ENCODE measurements around the gene TRIO. TPM values are rescaled to one million over a fixed set of nuclear protein-coding genes. Genes with fewer than 3 reads are reported as not detected.

TRIO gene
- polyA plus RNA-seq, 1 of the 3 experiments (the other 2 are of a cell fraction), result 229 TPM

GRCh38 chr5:14526493-14526892 is 383.4 kb downstream of the TRIO start:
- Histone ChIP-seq H3K9me3 (no peaks in the 10 kb centered on the region), H3F3A (replicated peaks; ENCODE audit: insufficient read depth) (no peaks in the 10 kb centered on the region), H3K9ac (no peak overlapping the region), H3K36me3 (replicated peaks in 1 of 2; ENCODE audit: control insufficient read depth in 1 of 2, insufficient read depth in 2 of 2, low read length in 1 of 2) (no peaks in the 10 kb centered on the region), H3K9me2 (no peaks in the 10 kb centered on the region), H3K27ac (ENCODE audit: low read depth in 2 of 2, low read length in 1 of 2) (no peak overlapping the region), H3K4me2 (no peak overlapping the region), H3K79me2 (ENCODE audit: insufficient read depth) (no peaks in the 10 kb centered on the region), H4K20me1 (ENCODE audit: insufficient read depth) (no peaks in the 10 kb centered on the region), H3K4me3 (ENCODE audit: low read depth in 2 of 2, low read length in 1 of 2) (no peak overlapping the region), H2AFZ (ENCODE audit: low read depth) (no peak overlapping the region), H3K4me1 (ENCODE audit: control insufficient read depth in 1 of 2, insufficient read depth in 2 of 2, low read depth in 1 of 2, low read length in 1 of 2) (peaks cover 0 to 7% of the 10 kb centered on the region in 2 experiments; a peak in 1 of 4 replicates), H3K27me3 (ENCODE audit: insufficient read depth) (no peaks in the 10 kb centered on the region)
- POLR2A ChIA-PET, result no interaction called here
- peak; percentile 77 for DNase-seq
- 39% methylated on average over 2 of the region's 2 CpGs for WGBS (ENCODE audit: low lambda C conversion rate)
- CTCF ChIA-PET, result interaction anchor here (1.1 to 1.8 kb wide), 4 partner anchors 18 to 162 kb away, joined by 3 to 5 read pairs (median 4); no protein-coding TSS in a partner anchor
- no peak for TF ChIP-seq IRF3 (IDR thresholded peaks at IDR 0.05; ENCODE audit: low read depth, low read length)
- no peak for TF ChIP-seq SMC3 (IDR thresholded peaks at IDR 0.05; ENCODE audit: low read depth, low read length)
- TF ChIP-seq MEF2A (IDR thresholded peaks at IDR 0.05; ENCODE audit: borderline replicate concordance, low read depth), result no peak
- TF ChIP-seq MXI1 (IDR thresholded peaks at IDR 0.05; ENCODE audit: low read depth, low read length), result no peak
- TF ChIP-seq GATA2 (CRISPR knock-in tag; IDR thresholded peaks at IDR 0.05), result peak; percentile 72
- no peak for TF ChIP-seq EZH2phosphoT487 (IDR thresholded peaks at IDR 0.05; ENCODE audit: borderline replicate concordance, low read depth)
- peak; percentile 49 for TF ChIP-seq CHD2 (IDR thresholded peaks at IDR 0.05; ENCODE audit: low read length, partially characterized antibody)
- no peak for TF ChIP-seq TEAD4 (IDR thresholded peaks at IDR 0.05; ENCODE audit: borderline replicate concordance, insufficient read depth)
- TF ChIP-seq ZBTB33 (IDR thresholded peaks at IDR 0.05; ENCODE audit: borderline replicate concordance, low read depth), result no peak
- TF ChIP-seq NFIC (IDR thresholded peaks at IDR 0.05; ENCODE audit: borderline replicate concordance), result no peak
- no peak for TF ChIP-seq RFX5 (IDR thresholded peaks at IDR 0.05; ENCODE audit: low read length)
- TF ChIP-seq GABPA (IDR thresholded peaks at IDR 0.05; ENCODE audit: low read depth), result no peak
- TF ChIP-seq TCF12 (IDR thresholded peaks at IDR 0.05), result peak; percentile 58; the same call in 1 of the 2 replicates
- no peak for TF ChIP-seq CTCF (IDR thresholded peaks at IDR 0.05)
- TF ChIP-seq USF1 (IDR thresholded peaks at IDR 0.05; ENCODE audit: borderline replicate concordance, low read depth), result no peak
- TF ChIP-seq YY1 (IDR thresholded peaks at IDR 0.05; ENCODE audit: low read depth), result no peak
- TF ChIP-seq RAD21 (IDR thresholded peaks at IDR 0.05; ENCODE audit: low read length), result peak; percentile 4; the same call in 1 of the 2 replicates
- TF ChIP-seq TAF1 (IDR thresholded peaks at IDR 0.05; ENCODE audit: borderline replicate concordance, low read depth, low read length), result no peak
- TF ChIP-seq REST (IDR thresholded peaks at IDR 0.05; ENCODE audit: low read depth, low read length), result no peak
- no peak for TF ChIP-seq ELF1 (IDR thresholded peaks at IDR 0.05)
- TF ChIP-seq SIN3A (IDR thresholded peaks at IDR 0.05; ENCODE audit: borderline replicate concordance, low read depth, low read length), result no peak
- TF ChIP-seq JUND (IDR thresholded peaks at IDR 0.05), result no peak
- no peak for TF ChIP-seq MAX (IDR thresholded peaks at IDR 0.05; ENCODE audit: low read depth)
- TF ChIP-seq FOXJ3 (CRISPR knock-in tag; IDR thresholded peaks at IDR 0.05), result no peak
- TF ChIP-seq RCOR1 (IDR thresholded peaks at IDR 0.05; ENCODE audit: low read length), result peak; percentile 94
